Fibroblast of skin of right quadriceps (primary cell): ENCODE data around the gene CMSS1.

ENCODE experiments used
- DNase-seq: peaks from one replicate; pipeline ENCODE4 v3.0.0-alpha.2; 2013

The CMSS1 gene

DNA sequence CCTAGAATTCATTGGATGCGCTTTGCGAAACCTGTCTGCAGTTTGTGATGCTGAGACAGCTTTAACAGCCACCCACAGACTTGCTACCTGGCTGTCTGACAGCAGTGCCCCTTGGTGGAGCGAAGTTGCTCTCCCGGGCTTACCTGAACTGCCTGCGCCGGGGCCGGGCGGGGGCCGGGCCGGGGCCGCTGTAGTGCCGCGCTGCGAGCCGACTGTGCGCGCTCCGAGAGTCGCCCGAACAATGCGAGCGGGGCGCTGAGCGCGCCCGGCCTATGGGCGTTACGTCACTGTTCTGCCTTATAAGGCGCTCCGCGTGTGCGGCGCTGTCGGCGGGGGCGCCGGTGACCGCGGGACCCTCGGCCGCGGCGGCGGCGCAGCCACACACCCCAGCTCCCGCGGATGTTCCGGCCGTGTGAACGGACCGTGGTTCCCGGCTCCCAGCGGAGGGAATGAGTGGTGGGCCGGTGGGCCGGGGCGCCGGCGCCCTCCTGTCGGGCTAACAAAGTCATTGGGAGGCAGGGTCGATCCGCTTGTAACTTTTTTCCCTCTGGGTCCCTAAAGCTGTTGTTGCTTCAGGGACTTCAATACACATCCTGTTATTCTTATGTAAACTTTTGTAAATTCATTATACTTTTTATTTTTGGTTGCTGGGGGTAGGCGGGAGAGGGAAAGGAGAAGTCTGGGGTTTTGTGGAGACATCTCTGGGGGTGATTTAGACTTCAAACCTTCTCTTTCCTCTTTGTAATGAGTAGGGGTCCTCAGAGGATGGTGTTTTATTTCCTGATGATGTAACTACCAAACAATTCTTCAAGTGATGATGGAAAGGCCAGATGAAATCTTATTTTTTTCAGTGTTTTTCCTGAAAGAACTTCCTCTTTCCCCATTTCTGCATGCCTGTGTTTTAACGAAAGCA lies 58.5 kb downstream of the CMSS1 start:
- DNase-seq: peak; percentile 88

DNA sequence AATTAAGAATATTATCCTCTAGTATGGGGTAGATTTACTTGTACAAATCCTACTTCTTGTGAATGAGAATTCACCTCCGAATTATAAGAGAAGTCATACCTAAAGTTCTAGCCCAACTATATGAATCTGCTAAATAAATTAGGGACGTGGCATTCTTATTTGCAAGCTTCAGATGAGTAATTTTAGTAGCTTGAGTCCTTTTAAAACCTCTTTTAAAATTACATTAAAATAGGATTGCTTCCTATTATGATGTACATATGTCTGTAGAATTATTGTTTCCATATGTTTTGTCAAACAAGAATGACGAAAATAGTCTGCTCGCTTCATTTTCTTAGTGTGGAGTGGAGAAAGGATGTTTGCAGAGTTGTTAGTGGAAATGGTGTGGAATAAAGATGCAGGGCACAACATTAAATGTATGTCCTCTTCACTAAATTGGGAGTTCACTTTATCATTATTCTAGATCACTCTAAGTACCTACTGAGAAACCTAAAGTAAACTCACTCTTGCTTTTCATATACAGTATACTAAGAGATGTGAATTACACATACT lies 59.4 kb downstream of the CMSS1 start:
- peak; percentile 48 for DNase-seq

DNA sequence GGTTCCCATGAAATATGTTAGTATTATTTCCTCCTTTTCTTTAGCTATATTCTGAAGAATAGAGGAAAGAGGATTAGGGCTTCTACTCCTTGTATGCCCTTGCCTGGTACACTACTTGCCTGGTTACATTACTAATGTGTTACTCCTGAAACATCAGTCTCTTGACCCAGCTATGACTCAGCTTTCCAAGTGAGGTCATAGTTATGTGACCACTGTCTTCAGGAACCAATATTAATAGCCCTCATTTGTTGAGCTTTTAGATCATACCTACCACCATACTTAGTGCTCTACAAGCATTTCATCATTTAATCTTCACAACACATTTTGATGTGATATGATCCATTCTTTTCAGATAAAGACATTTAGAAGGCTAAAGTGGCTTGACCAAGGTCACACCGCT lies 60.3 kb downstream of the CMSS1 start:
- peak; percentile 88 for DNase-seq

DNA sequence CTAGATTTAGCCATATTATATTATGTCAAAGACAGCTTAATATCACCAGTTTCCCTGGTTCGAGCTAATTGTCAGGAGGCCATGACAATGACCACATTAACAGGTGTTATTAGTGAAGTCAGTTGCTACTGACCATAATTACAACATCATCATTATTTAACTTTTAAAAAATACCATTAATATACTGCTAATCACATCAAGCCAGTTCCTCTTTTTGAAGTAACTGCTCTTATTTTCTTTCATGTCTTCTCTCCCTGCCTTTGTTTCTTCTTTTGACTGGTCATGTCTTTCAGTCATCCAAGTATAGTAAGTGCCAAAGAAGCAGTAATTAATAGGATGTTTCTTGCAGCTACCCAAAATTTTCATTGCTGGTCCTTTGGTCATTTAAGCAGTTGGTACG lies 61.6 kb downstream of the CMSS1 start:
- no peak for DNase-seq

DNA sequence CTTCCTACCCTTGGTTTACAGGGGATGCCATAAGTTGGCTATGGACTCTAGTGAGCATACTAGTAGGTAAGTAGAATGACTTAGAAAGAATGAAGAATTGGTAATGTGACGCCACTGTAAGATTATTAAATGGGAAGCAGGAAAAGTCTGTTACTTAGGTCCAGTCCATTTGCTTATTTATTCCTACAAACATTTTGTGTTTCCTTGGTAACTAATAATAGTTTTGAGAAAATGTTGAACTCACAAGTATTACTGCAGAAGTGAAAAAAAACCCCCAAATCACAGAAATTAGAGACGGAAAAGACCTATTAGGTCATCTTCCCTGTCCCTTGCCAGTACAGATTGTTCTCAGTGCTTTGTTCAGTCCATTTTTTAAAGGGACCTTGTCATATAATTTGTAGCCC lies 63.5 kb downstream of the CMSS1 start:
- no peak for DNase-seq

DNA sequence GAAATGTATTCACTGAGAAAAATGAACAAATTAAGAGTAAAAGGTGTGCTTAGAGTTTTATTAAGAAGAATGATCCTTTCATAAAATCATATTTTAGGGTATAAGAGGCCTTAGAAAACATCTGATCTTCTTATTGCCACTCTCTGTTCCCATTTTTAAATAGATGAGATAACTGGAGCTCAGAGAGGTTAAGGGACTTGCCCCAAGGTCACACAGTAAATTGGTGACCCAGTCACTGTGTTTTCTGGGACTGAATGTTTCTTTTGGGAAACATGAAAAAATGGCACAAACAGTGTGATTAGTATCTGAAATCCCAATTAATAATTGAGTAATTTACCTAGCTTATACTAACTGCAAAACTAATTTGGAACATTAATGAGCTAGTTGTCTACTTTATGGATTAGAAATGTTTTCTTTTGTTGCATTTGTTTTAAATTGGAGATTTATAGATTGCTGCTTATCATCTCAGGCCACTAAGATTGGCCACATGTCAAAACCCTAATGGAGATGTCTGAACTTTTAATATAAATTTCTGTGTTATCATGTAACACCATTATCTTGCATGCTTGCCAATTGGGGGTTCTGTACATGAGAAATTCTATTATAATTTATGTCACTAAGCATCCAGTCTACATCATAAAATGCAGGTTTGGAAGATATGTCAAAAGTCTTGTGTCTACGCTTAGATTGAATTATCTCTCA lies 64.9 kb downstream of the CMSS1 start:
- no peak for DNase-seq

DNA sequence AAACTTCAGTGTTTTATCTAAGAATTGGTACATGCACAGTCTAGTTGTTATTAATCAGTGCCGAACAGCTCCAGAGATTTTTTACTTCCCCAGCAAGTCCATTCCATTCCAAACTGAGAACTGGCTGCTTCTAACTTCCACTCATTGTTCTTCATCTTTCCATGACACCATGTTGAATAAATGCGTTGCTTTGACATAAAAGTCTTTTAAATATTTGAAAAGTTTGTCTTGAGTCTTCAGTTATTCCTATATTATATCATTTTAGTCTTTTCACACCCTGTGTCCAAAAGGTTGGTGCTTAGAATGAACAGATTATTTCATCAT lies 65.4 kb downstream of the CMSS1 start:
- no peak for DNase-seq

DNA sequence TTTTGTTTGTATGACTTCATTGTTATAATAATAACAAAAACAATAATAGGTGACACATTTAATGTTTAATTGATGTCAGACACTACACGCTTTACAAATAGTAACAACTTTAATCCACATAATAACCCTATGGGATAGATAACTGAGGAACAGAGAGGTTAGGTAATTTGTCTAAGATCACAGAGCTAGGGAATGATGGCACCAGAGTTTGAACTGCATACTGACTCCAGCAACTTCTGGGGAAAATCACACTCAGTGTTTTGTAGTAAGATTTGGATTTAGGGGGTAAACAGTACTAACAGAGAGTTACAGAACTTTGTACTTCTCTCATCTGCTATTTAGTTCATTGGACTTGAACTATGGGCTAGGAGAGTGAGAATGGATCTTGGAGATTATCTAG lies 66.0 kb downstream of the CMSS1 start:
- no peak for DNase-seq

DNA sequence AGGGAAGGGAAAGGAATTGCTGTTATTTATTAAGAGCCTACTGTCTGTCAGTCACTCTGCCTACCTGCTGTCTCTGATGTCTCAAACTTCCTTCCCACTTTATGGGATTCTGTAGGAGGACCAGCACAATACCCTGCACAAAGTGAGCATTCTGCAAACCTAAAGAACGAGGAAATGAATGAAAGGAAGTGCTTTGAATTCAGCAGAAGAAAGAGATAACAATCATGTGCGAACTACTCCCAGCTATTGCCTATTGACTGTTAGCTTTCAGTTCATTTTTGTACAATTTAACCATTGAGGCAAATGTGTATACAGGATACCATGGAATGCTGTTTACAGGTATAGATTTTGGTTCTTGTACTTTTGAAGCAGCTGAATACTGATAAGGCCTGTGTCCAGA lies 66.8 kb downstream of the CMSS1 start:
- no peak for DNase-seq

DNA sequence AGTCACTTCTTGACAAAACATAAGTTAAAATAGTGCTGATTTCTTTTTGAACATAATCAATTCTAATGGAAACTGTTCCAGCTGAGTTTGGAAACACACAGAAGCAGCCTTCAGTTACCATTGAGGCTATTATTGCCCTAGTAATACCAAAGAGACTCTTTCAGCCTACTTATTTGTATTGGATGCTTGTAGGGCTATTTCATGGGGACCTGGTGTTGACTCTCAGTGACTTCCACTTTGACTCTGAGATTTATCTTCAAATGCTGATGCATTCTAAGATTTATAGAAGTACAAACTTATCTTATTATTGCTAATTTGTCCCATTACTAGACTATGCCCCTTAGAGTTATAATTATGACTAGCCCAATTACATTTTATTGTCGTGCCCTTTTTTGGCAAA lies 67.4 kb downstream of the CMSS1 start:
- no peak for DNase-seq

DNA sequence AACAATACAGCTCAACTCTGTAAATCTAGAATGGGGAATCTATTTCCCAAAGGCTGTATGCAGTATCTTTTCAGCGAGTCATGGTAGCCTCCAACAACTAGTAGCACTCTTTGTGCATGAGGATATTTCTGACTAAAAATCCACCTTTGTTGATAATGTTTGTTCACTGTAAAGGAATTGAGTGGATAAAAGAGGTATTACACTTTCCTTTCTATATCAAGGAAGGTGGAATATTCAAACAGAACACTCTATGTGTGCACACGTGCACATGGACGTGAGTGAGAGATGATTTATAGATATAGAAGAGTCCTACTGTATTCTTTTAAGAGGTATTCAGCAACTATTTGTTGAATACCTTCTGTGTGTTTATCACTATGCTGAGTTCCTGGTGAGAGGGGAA lies 68.2 kb downstream of the CMSS1 start:
- no peak for DNase-seq

DNA sequence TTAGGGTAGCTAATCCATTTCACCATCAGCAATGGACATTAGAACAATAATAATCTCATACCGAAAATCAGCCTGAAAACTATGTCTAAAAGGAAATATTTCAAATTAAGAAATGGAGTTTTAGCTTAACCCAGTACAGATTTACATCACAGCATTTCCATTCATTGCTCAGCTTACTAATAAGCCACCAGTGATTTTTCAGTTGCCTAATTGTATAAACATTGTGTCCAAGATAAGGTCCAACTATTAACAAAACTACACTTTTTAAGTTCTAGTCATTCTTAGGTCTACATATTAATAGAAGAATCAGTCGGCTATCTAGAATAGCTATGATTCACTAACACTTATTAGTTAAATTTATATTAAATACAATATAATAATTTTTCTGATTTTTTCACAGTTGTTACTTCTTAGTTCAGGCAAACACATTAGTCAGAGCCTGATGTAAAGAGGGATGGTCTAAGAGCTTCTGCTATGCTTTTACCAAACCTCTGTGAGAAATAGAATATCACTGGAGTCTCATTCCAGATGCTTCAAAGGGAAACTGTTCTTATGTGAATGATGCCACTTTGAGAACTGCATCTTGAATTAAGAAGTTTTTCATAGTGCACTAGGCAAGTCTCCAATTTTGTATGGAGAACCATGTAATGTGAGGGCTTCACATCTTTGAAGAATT lies 74.1 kb downstream of the CMSS1 start:
- no peak for DNase-seq

DNA sequence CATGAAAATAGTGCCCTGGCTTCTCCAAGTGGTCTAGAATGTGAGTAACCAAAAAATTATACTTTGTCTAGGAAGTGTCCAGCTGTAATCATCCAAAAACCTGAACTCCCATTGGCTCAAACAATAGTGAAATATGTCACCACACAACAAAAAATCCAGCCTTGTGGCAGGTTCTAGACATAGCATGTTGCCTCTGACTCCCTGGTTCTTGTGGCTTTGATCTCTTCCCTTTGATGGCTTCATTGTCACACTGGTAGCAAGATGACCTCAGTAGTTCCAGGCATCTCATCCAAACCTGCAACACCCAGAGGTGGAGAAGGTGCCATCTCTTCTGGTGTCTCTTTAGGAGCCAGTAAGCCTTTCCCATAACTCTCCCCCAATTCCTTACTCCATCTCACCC lies 74.7 kb downstream of the CMSS1 start:
- no peak for DNase-seq

DNA sequence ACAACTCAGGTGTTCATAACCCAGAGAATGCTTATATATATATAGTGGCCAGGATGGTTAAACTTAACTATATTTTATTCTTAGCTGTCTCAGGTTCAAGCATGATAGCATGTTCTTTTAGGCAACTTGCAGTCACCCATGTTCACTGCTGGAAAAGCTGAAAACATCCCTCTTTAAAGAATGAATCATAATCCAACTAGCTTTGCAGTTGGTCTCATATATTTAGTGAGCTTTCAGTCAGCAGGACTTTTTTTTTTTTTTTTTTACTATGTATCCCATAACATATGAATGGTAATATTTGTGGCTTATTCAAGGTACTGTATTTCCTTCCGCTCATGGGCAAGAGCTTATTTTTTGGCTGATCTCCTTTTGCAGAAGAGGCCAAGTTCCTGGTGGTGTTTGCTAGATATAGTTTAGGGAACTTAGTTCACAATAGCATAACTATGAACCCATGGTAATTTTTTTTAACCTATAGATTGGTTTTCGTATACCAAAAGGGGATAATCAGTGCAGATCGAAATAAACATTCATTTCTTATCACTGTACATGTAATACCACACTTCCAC lies 77.6 kb downstream of the CMSS1 start:
- peak; percentile 69 for DNase-seq

DNA sequence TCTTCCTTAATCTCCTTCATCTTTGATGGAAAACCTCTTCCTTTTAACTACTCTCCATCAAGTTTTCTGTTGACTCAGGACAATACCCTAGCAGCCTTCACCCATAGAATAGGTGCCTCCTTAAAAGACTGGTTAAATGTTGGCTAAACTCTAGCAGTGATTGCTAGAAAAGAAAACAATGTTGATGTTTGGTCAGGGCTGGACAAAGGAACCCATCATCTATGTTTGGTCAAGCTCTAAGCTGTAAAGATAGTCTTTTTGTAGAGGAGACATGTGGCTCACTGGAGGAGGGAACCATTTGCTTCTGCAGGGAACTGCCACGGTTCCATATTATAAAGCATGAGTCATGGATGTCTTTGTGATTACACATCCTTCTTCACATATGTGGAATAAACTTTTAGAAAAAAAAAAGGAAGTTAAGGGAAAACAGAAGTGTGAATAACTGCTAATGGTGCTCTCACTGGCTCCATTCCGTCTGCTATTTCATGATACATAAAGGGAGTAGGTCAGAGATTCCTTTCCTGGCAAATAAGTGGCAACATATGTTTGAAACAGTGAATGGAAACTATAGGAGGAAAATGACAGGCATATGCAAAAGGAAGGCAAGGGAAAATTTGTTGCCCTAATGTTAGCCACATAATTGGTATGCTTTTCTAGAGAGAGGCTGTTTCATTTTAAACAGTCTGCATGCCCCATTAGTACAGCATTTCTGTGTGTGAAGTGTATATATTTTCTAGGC lies 78.2 kb downstream of the CMSS1 start:
- DNase-seq: peak; percentile 99

DNA sequence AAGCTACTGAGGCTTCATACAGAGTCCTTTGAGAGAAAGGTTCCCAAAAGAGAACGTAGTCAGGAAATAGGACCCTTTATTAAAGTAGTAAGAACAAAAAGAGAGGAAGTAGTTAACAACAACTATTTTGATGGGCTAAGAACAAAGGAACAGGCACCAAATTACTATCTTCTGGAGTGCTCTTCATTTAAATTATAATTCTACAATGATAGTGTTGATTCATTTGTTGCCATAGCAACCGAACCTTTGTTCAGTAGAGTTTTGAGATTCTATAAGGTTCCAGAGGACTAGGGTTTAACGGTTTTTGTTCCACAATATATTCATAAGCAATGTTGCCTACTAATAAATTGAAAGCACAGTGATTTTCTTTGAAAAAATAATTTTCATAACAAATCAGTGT lies 78.8 kb downstream of the CMSS1 start:
- no peak for DNase-seq

DNA sequence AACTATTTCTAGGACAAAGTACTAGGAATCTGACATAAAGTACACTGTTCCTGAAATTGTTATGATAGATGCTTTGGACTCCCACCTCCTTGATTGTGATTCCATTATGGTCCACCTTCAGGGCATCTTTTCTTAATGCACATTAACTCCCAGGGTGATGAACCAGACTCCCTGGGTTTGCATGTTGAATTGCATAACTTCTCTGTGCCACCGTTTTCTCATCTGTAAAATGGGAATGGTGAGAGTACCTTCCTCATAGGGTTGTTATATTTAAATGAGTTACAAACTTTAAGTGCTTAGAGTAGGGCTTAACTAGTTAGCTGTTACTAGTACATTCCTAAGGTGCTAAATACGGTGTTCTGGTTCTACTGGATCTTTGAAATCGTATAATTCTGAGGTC lies 81.9 kb downstream of the CMSS1 start:
- no peak for DNase-seq

DNA sequence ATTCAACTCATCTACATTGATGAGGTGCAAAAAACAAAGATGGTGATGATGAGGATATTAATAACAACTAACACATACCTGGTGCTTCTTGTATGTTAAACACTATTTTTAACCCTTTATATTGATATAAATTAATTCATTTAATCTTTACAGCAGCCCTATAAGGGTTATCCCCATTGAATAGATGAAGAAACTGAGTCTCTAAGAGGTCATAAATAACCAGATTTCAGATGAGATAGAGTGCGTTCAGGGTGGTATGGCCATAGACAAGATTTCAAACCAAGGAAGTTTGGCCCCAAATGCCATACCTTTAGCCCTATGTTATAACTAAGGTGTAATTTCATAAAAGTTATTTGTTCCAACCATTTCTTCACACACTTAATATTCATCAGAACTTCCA lies 82.6 kb downstream of the CMSS1 start:
- DNase-seq: no peak

DNA sequence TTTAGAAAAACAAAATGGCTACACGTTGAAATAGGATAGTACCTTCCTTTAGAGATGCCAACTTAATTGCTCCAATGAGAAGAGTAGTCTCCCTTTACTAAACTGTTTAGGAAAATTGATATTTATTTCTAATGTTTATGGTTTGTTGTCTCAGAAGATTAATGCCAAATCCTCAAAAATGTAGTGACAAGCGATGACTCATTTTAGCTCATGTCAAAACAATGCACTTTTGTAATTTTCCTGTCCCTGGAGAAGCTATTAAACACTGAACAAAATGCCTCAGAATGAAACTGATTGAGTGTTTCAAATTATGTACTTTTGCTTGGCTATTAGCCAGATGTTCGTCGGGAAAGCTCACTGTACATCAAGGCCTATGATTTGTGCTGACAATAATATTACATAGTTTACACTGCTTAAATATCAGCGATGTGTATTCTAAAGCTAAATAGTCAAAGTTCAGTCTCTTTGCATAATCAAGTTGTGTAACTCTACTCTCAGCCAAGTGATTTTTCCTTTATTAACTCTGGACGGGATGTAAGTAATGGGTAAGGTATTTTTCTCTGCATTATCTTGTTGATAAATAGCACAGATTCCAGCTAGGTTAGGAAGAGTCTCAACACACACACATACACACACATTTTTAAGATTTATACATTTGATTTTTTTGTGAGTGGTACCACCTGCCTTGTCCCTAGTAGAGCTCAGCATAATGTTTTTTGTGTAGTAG lies 83.7 kb downstream of the CMSS1 start:
- DNase-seq: peak; percentile 98

DNA sequence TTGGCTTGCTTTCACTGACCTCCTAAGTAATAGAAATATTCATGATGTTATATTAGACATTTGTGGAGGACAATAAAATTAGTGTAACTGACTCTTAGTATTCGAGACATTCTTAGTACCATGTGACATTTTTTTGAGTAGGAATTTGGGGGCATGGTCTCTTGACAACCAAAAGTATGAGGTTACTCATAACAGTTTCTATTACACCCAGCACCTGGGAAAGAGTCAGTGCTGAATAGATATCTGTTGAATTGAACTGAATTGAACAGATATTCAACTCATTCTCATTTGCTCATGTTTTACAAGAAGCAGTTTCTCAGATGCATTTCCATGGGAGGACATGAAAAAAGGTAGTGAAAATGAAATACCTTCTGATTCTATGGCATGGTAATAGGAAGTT lies 84.4 kb downstream of the CMSS1 start:
- peak; percentile 48 for DNase-seq

DNA sequence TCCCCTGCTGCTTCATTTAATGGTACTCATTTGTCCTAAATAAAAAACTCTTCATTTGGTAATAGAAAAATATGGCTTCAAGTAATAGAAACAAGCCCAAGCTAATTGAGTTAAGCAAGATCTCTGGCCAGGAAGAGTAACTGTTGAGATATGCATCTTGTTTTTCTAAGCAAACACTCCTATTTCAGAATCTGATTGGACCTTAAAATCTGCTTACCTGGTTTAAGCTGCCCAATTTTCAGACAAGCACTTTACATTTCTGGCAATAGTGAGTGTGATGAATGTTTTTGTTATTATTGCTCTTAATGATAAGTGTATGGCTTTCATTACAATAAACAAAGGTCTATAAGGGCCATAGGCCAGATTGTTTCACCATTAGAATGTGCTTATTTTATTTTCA lies 86.2 kb downstream of the CMSS1 start:
- DNase-seq: no peak

DNA sequence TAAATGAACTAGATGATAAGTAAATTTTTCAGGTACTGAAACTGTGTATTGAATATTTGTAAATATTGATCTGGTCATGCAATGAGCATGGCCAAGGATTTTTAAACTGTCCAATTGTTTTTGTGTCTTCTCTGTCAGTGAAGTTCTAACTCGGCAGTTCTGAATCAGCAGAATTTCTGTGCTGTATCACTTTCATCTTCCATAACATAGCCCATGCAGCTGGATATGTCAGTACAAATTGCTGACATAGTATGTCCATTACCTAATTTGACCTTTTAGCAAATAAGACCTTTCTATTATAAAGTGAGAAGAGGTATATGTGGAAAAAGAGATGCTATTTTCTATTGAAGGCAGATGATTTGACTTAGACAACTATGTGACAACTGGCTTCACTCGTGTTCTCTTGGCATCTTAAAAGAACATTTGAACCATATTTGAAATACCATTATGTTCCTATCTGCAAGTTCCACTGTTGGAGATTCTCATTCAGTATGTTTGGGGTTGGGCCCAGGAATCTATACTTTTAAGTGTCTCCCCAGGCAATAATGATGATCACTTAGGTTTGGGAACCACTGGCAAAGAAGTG lies 90.4 kb downstream of the CMSS1 start:
- no peak for DNase-seq
